HFF-Myc (cell line): ENCODE results near the gene PTPRT.

ENCODE experiments used
- DNase-seq: peaks from one replicate; pipeline ENCODE4 v3.0.0-alpha.2; 2011; ENCODE audit warnings: low read depth; ENCODE audit errors: extremely low read depth
- H3K4me3 ChIP-seq: replicated peaks from 2 replicates; pipeline ENCODE4 v1.5.1; 2011; ENCODE audit warnings: low read depth, mild to moderate bottlenecking, control low read depth, low read length
- TF ChIP-seq, protein P1 (sequence below): IDR thresholded peaks from 2 replicates; pipeline ENCODE4 v1.5.1; 2012; ENCODE audit warnings: mild to moderate bottlenecking, low read depth, low read length, control low read depth; ENCODE audit errors: missing control alignments

The PTPRT gene

DNA sequence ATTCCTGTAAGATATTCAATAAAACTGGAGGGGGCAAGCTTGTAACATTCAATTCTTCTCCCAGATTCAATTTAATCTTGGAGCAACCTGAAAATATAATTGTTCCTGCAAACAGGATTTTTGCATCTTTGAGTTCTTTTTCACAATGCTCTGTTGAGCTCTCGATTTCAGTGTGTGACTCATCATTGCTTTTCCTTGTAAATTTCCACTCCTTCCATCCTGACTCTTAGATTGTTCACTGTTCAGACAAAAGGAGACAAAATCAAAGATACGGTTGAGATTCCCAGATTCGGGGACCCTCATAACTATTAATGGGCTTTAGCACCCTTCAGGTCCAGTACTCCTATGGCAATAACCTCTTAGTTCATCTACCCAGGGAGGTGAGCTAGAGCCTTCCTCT is 999.6 kb downstream of the PTPRT start:
- no peak for DNase-seq
- no peak overlapping the region for H3K4me3 ChIP-seq
- TF ChIP-seq, protein P1, sequence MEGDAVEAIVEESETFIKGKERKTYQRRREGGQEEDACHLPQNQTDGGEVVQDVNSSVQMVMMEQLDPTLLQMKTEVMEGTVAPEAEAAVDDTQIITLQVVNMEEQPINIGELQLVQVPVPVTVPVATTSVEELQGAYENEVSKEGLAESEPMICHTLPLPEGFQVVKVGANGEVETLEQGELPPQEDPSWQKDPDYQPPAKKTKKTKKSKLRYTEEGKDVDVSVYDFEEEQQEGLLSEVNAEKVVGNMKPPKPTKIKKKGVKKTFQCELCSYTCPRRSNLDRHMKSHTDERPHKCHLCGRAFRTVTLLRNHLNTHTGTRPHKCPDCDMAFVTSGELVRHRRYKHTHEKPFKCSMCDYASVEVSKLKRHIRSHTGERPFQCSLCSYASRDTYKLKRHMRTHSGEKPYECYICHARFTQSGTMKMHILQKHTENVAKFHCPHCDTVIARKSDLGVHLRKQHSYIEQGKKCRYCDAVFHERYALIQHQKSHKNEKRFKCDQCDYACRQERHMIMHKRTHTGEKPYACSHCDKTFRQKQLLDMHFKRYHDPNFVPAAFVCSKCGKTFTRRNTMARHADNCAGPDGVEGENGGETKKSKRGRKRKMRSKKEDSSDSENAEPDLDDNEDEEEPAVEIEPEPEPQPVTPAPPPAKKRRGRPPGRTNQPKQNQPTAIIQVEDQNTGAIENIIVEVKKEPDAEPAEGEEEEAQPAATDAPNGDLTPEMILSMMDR: no peak

DNA sequence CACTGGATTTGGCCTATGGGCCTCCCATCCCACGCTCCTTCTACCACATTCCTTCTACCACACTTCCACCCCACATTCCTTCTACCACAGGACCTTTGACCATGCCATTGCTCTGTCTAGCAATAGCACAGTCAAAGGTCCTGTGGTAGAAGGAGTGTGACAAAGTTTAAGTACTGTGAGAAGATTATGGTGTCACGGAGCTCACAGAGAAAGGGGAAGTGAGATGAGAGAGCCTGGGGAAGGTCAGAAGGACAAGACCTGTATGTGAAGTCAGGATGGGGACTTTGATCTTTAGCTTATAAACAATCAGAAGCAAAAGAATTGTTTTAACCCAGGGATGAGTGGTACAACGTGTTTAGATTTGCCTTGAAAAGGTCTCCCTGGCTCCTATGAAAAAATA is 1003.4 kb downstream of the PTPRT start:
- DNase-seq: no peak
- no peak overlapping the region for H3K4me3 ChIP-seq
- TF ChIP-seq, protein P1: no peak

DNA sequence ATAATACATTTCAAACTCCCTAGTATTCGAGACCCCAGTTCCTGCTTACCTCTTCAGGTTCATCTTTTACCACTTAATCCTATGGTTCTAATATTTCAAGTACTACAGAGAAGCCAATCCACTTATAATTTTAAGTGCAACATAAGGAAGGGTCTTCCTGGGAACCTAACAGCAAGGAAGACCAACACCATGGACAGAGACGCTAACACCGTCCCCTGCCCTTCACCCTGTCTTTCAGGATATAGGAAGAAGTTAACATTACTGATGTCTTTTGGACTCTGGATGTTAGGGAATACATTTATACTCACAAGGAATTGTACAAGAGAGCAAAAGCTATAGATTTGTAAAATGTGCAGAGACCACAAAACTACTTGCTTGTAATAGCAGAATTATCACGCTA is 1006.6 kb downstream of the PTPRT start:
- no peak for DNase-seq
- no peak overlapping the region for H3K4me3 ChIP-seq
- TF ChIP-seq, protein P1: no peak

DNA sequence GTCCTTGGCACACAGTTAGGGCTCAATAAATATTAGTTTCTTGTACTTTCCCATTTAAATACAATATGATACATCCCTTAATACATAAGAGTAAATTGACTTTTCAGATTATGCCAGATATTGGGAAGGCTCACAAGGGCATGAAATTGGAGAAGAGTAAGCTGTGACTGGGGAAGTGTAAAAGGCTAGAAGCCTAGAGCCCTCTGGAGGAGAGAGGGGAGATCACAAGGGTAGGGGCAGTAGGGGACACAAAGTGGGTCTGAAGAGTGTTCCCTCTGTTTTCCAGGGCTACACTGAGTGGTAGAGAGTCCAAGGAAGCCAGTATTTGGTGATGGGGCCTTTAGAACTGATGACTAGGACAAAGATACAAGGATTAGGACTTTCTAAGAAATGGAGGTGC is 1008.6 kb downstream of the PTPRT start:
- DNase-seq: no peak
- no peak overlapping the region for H3K4me3 ChIP-seq
- TF ChIP-seq, protein P1: no peak

DNA sequence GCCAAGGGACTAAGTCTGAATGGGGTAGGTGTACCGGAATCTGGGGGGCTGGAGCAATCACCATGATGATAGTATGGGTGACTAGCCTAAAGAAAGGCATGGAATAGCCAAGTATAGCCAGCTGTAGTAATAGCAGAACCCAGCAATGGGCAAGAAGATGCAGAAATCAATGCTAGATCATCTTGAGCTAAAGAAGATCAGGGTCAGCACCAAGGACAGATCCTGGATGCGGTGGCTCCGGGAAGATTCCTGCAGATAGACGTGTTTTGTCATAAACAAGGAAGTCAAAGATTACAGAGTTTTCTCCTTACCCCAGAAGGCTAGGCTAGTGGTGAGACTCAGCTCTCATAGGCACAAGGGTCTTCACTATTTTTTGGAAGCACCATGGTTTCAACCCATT is 1009.9 kb downstream of the PTPRT start:
- DNase-seq: no peak
- no peak overlapping the region for H3K4me3 ChIP-seq
- TF ChIP-seq, protein P1: no peak

DNA sequence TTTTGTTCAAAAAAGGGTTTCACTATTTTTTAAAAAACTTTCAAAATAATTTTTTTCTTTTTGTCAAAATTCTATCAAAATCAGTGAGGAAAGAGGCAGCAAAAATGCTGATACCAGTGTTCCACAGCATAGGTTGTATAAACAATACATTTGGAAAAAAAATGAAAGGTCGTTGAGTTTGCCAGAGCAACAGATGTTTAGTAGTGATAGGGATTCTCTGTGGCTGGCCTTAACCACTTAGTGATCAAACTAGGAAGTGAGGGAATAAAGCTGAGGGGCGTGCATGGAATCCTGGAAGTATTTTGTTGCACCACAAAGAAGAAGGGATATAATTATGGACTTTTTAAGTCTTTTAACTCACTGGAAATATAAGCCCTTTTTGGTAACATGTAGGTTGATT is 1016.3 kb downstream of the PTPRT start:
- TF ChIP-seq, protein P1: no peak
- no peak for DNase-seq
- H3K4me3 ChIP-seq: no peak overlapping the region

DNA sequence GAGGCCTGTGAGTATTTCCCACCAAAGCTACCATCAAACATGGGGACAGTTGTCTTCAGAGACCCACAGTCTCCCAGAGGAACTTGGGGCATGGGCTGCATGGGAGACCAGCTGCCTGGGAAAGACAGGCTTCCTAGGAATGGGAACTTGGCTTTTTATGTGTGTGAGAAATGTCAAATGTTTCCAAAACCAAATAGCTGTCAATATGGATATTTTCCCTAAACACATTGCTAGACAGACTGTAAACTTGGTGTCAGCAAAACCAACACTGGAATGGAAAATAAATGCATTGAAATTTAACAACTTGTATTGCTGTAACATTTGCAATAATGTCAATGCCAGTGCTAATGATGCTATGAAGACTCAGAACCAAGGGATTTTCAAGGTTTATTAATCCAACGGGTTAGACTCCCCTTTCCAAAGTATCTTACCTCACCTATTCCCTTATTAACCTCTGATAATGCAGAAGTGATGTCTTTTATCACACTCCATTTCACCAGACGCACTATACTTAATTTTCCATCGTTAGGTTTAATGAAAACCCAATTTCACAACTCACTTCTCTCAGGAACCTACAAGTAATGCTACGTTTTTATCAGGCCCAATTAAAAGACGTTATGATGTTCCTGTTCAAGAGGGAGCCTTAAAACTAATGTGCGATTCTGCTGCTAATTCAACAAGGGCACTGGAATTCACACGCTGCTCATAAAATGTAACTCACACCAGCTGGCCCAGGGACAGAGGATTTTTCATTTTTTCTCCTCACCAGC is 1025.4 kb downstream of the PTPRT start:
- TF ChIP-seq, protein P1: no peak
- no peak overlapping the region for H3K4me3 ChIP-seq
- no peak for DNase-seq
